Vein endothelial cell (primary cell): ENCODE measurements around the gene IP6K1. TPM values are rescaled to one million over a fixed set of nuclear protein-coding genes. Genes with fewer than 3 reads are reported as not detected.

Source experiments
- small RNA-seq: library from RNA; depleted of rRNA; stranded (forward); fragments of <200 nt; gene quantifications from one replicate; pipeline ENCODE3, GENCODE V24; 2012
- total RNA-seq: library from RNA; depleted of rRNA; stranded (reverse); fragments of >200 nt; gene quantifications from 2 replicates; pipeline ENCODE4 v1.2.3, GENCODE V29; 2012

The IP6K1 gene
- 60.8 and 67.4 TPM in 2 replicates for total RNA-seq

DNA sequence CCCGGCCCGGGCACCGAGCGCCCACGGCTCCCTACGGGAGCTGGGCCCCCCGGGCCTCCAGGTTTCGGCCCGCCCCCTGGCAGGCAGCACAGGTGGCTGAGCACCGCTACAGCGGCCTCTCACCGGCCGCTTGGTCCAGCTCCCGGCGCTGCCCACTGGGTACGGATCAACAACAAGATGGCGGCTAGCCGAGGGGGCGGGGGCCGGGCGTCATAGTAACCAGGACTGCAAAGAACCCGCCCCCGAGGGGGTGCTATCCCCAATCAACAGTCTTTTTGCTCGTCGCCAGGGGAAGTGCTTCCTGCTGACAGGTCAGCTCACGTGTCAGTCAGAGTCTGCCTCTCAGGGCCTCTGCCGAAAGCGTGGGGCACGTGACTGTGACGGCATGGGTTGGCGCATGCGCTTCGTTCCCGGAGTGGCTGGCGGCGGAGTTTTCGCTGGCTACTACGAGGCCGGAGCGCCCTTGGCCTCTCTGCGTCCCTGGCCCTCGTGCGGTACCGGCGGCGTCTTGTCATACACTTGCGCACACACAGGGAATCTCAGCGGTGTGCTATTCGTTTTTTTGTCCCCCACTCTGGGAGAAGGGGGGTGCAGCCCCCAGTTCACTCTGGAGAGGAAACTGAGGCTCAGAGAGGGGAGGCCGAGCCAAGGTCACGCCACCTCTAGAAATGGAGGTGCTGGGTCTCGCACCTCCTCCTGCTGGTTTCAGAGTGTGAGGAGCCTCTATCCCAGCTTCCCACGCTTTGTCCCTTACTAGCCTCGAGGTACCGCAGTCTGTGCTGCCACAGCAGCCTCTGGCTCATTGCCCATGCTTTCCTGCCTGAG, at the start of gene IP6K1:
Gene IP6K1, minus strand, starts transcription at position 186 of the 825 bp plus-strand sequence. CDS start 38,502 bp downstream, outside the sequence.

DNA sequence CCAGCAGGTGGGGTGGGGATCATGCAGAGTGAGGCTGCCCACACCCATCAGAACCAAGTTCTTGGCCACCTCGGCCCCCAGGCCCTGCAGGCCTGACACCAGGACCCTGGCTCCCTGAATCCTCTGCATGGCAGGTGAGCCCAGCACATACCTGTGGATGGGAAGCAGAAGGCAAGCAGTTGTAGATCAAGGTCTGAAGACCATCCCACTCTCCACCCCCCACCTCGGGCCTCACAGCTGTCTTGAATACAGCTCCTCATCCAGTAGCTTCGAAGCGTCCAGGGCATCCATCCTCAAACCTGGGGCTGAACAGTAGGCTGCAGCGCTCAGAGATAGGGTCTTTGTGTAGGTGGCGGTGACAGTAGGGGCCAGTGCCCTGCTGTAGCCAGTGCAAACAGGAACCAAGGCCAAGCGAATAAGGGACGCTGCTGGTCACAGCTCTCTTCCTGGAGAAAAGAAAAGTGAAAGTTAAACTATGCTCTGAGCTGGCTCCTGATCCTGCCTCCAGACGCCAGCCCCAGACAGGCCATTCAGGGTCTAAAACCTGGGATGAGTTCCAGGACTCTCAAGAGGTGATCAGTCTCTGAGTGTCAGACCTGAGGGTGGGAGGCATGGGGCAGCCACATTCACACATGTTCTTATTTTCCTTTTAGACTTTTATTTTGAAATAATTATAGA, 27.3 kb upstream of the IP6K1 start, which contains the start of gene UBA7:
Gene UBA7, minus strand, starts transcription at position 457 of the 678 bp plus-strand sequence. Its CDS starts 166 bp downstream, at position 291.

DNA sequence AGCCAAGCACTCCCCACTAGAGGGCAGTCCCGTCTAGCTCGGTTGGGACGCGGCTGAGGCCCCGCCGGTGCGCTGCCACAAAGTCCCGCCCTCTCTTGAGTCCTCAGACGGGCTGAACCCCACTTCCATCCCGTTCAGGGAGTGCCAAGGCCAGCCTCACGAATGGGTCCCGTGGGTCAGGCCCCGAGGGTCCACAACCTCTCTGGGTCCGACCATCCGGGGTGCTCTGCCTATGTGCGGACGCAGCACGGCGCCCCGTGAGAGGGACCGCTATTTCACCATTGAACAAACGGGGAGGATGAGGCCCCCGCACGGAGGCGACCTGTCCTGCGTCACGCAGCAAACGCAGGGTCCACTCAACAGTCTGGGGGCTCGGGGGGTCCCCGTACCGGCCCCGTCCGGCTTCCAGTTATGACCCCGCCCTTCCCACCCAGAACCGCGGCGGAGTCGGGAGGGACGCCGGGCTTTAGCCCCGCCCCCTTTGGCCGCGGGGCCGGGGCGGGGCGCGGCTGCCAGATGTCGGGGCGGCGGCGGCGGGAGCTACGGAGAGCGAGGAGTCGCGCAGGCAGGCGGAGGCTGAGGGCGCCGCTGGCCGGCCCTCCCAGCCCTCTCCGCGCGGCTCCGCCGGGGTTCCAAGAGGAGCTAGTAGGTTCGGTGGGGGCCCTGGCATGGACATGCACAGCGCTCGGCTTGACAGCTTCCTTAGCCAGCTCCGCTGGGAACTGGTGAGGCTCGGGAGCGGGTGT, 16.6 kb upstream of the IP6K1 start, which contains the start of gene INKA1:
Gene INKA1, plus strand, starts transcription at position 543 of the 746 bp plus-strand sequence. Its CDS starts 132 bp downstream, at position 675.

DNA sequence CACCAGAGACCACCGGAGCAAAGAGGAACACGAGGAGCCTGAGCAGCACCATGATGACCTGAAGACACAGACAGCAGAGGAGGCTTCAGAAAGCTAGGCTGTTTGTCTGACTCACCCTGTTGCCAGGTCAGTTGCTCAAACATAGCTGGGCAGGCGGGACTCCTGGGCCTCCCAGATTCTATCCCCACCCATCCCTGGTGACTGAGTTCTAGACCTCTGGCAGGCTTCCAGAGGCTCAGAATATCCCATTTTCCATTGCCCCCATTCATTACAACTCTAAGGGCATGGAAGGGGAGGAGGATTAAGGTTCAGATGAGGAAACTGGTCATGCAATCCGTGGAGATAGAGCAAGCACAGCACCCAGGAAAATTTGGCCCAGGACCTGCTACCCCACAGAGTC, 13.4 kb upstream of the IP6K1 start, which contains the start of gene CDHR4:
Gene CDHR4, minus strand, starts transcription at position 113 of the 400 bp plus-strand sequence. Its CDS starts 61 bp downstream, at position 52.

DNA sequence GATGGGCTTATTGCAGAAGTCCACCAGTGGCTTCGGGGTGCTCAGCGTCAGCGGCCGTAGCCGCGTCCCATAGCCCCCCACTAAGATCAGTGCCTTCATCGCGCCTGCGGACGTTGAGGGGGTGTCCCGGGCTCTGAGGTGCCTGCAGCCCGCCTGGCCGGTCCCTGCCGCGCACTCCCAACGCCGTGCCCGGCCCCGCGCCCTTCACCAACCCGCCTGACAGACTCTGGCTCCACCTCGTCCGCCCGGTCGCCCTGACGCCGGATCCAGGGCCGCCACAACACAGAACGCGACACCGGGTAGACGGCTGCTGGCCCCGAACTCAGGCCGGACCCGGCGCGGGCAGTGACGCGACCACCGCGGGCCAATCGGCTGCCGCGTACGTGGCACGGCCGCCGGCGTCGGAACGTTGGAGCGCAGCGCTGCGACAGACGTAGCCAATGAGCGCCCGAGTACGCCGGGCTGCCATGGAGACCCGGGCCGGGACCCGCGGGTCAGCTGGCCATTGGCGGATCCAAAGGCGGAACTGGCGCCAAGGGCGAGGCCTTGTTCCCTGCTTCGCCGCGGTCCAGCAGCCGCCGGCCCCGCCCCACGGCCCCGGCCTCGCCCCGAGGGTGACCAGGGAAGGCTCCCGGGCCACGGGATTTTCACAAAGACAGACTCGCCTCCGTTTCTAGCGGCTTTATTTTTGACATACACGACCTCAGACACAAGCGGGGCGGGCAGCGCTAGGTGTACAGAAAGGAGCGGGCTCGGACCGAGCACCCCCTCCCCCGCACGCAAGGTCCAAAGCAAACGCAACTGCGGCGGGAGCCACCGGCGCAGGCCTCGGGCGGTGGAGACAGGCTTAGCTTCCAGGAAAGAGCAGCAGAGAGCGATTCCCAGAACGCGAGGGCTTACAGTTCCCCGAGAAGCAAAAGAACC, 62.5 kb downstream of the IP6K1 start, which contains the start of gene GMPPB:
Gene GMPPB, minus strand, starts transcription at position 324 of the 924 bp plus-strand sequence. Its CDS starts 225 bp downstream, at position 99.

DNA sequence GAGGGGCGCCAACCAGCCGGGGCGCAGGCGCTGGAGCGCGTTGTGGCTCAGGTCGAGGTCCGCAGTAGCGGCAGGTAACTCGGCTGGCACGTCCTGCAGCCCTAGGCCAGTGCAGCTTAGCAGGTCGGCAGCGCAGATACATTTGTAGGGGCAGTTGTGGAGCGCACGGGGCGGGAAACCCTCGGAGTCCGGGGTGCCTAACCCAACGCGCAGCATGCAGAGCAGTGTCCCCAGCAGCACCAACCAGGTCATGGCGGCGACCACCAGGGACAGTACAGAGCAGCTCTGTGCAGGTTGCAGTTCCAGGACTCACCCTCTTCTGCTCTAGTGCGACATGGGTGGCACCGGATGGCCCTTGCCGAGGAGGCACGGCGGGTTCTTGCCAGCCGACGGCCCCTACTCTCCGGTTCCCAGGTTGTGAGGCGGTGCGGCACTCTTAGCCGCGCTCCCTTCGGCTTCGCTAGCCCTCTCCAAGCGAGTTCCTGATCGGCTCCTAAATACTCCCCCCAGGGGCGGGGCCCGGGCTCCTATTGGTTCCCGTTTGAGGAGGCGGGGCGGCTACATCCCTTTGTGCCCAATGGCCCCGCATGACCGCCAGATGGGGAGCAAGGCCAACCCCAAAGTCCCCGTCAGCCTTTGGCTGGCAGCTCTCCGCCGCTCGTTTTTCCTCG, 67.0 kb downstream of the IP6K1 start, which contains the start of gene AMIGO3:
Gene AMIGO3, minus strand, starts transcription at position 471 of the 671 bp plus-strand sequence. Its CDS starts 219 bp downstream, at position 252.

DNA sequence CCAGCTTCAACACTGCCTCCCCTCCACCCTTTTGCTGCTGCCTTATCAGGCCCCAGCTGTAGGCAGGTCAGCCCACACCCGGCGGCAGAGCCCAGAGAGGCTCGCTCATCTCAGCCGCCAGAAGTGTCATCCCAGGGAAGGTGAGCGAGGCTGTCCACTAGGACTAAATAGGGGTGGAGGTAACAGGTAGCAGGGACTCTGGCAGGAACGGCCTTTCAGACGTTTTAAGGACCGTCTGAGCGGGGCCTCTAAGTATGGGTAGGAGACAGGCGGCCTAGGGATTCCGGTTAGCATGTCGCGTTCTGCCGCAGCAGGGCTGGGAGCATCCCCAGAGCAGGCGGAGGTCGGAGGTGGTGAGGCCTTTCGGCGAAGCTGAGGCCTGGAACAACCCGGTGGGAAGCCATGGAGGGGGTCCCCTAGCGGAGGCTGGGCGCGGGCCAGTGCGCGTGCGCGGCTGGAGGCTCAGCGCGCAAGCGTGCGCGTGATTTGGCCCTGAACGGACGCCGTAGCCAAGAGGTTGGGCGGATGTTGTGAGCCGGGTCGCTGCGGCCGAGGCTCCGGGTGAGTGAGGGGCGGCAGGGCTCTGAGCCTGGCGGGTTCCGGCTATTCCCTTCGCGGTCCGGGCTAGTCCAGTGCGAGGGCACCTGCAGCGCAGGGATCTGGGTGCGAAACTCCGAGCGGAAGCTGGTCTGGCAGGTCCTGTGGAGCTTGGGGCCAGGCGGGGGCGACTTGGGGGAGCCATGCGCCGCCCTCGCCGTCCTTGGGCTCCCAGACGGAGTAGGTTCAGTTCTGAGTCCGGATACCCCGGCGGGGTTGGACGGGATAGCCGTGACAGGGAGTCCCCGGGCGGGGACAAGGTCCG, 97.1 kb downstream of the IP6K1 start, which contains the start of the genes MST1 and RNF123:
Gene MST1, minus strand, starts transcription at position 429 of the 862 bp plus-strand sequence. CDS start 783 bp downstream, outside the sequence.
Gene RNF123, plus strand, starts transcription at position 512 of the 862 bp plus-strand sequence. CDS start 1,609 bp downstream, outside the sequence.

Small RNAs within 50 kb of the gene (small RNA-seq; reads per million reads assigned to genes)
- not detected for gene AMIGO3
- not detected for gene COX6CP14

Other genes starting within 250 kb of the IP6K1 start
- 0.19 and 0.65 TPM in 2 replicates for gene BSN, start 232.1 kb downstream of the IP6K1 start, total RNA-seq
- 75.8 and 78.4 TPM in 2 replicates for gene APEH, start 112.2 kb downstream of the IP6K1 start, total RNA-seq
- gene MST1, start 97.1 kb downstream of the IP6K1 start, total RNA-seq = 2.6 and 3.9 TPM in 2 replicates
- gene RNF123, start 97.0 kb downstream of the IP6K1 start, total RNA-seq = 29.5 and 35.9 TPM in 2 replicates
- gene AMIGO3, start 66.9 kb downstream of the IP6K1 start, total RNA-seq = 0.76 and 0.98 TPM in 2 replicates
- 33.6 and 40.0 TPM in 2 replicates for gene GMPPB, start 62.6 kb downstream of the IP6K1 start, total RNA-seq
- gene CDHR4, start 13.3 kb upstream of the IP6K1 start, total RNA-seq = not detected in 2 replicates
- gene INKA1, start 16.7 kb upstream of the IP6K1 start, total RNA-seq = 9.6 and 15.4 TPM in 2 replicates
- gene UBA7, start 27.4 kb upstream of the IP6K1 start, total RNA-seq = 18.6 and 38.9 TPM in 2 replicates
- gene TRAIP, start 70.0 kb upstream of the IP6K1 start, total RNA-seq = 3.6 and 5.5 TPM in 2 replicates
- gene CAMKV, start 83.4 kb upstream of the IP6K1 start, total RNA-seq = not detected in 2 replicates
- gene MST1R, start 117.3 kb upstream of the IP6K1 start, total RNA-seq = 0.29 and 0.33 TPM in 2 replicates
- gene MON1A, start 143.3 kb upstream of the IP6K1 start, total RNA-seq = 16.7 and 19.3 TPM in 2 replicates
- 46.1 and 58.1 TPM in 2 replicates for gene RBM6, start 153.6 kb upstream of the IP6K1 start, total RNA-seq